Mesenchymal stem cell (in vitro differentiated cells and primary cell): ENCODE results near the gene MAP2K6.

ENCODE experiments used
- DNase-seq: peaks from one replicate; pipeline ENCODE4 v3.0.0-alpha.2; 2013
- H2AFZ ChIP-seq: one replicate; pipeline ENCODE4 v1.6.1; 2013; ENCODE audit warnings: low read depth, mild to moderate bottlenecking, control low read depth, inconsistent platforms, low read length, moderate library complexity
- H2AK5ac ChIP-seq: 2 replicates; pipeline ENCODE4 v1.6.1; 2013; ENCODE audit warnings: low read length, moderate library complexity, mild to moderate bottlenecking, inconsistent platforms; ENCODE audit not compliant: severe bottlenecking
- H2BK120ac ChIP-seq: one replicate; pipeline ENCODE4 v1.6.1; 2013; ENCODE audit warnings: low read depth, mild to moderate bottlenecking, inconsistent platforms, low read length, moderate library complexity
- H2BK12ac ChIP-seq, 2 experiments: one replicate each; pipeline ENCODE4 v1.6.1; 2013; ENCODE audit warnings: inconsistent platforms in 2 of 2, low read length in 2 of 2, mild to moderate bottlenecking in 2 of 2, moderate library complexity in 2 of 2, control low read depth in 1 of 2
- H2BK15ac ChIP-seq: one replicate; pipeline ENCODE4 v1.6.1; 2013; ENCODE audit warnings: mild to moderate bottlenecking, low read depth, inconsistent platforms; ENCODE audit not compliant: poor library complexity, severe bottlenecking
- H2BK5ac ChIP-seq: 2 replicates; pipeline ENCODE4 v1.6.1; 2013; ENCODE audit warnings: low read depth, mild to moderate bottlenecking, low read length, control low read depth, inconsistent platforms; ENCODE audit not compliant: poor library complexity, severe bottlenecking
- H3K14ac ChIP-seq, 2 experiments: one replicate each; pipeline ENCODE4 v1.6.1; 2013; ENCODE audit warnings: inconsistent platforms in 2 of 2, low read length in 2 of 2, control low read depth in 1 of 2, mild to moderate bottlenecking in 1 of 2, moderate library complexity in 1 of 2
- H3K18ac ChIP-seq, 2 experiments: one replicate each; pipeline ENCODE4 v1.6.1; 2013; ENCODE audit warnings: inconsistent platforms in 2 of 2, low read length in 2 of 2, control low read depth in 1 of 2, low read depth in 1 of 2, mild to moderate bottlenecking in 1 of 2
- H3K23ac ChIP-seq, 2 experiments: one replicate each; pipeline ENCODE4 v1.6.1; 2013; ENCODE audit warnings: inconsistent platforms in 2 of 2, low read length in 2 of 2, mild to moderate bottlenecking in 2 of 2, moderate library complexity in 2 of 2, control low read depth in 1 of 2
- H3K27ac ChIP-seq: 2 replicates; pipeline ENCODE4 v1.5.1; 2013; ENCODE audit warnings: mild to moderate bottlenecking, moderate library complexity, low read length, control low read depth, inconsistent platforms; ENCODE audit not compliant: poor library complexity, severe bottlenecking
- H3K27me3 ChIP-seq, 2 experiments: 2 replicates each; pipeline versions ENCODE4 v1.6.1 to v1.7.0; 2013; ENCODE audit warnings: low read length in 2 of 2, mild to moderate bottlenecking in 2 of 2, moderate library complexity in 2 of 2, control low read depth in 1 of 2, inconsistent platforms in 1 of 2; ENCODE audit not compliant: control insufficient read depth in 1 of 2, insufficient read depth in 1 of 2
- H3K36me3 ChIP-seq, 2 experiments: 2 replicates each; pipeline versions ENCODE4 v1.6.1 to v1.7.0; 2013; ENCODE audit warnings: low read length in 2 of 2, control low read depth in 1 of 2, inconsistent platforms in 1 of 2, low read depth in 1 of 2, mild to moderate bottlenecking in 1 of 2; ENCODE audit not compliant: insufficient read depth in 2 of 2, control insufficient read depth in 1 of 2
- H3K4ac ChIP-seq, 2 experiments: one replicate each; pipeline ENCODE4 v1.6.1; 2013; ENCODE audit warnings: inconsistent platforms in 2 of 2, low read length in 2 of 2, mild to moderate bottlenecking in 2 of 2, moderate library complexity in 2 of 2, control low read depth in 1 of 2, low read depth in 1 of 2
- H3K4me1 ChIP-seq: 2 replicates; pipeline ENCODE4 v1.6.1; 2013; ENCODE audit warnings: low read depth, low read length, control low read depth; ENCODE audit not compliant: control insufficient read depth, insufficient read depth
- H3K4me2 ChIP-seq: 2 replicates; pipeline ENCODE4 v1.6.1; 2013; ENCODE audit warnings: low read length, mild to moderate bottlenecking, inconsistent platforms; ENCODE audit not compliant: poor library complexity, severe bottlenecking
- H3K4me3 ChIP-seq, 2 experiments: 2 replicates each; pipeline versions ENCODE4 v1.5.1 to v1.7.0; 2013; ENCODE audit warnings: low read length in 2 of 2, mild to moderate bottlenecking in 2 of 2, control low read depth in 1 of 2, low read depth in 1 of 2; ENCODE audit not compliant: insufficient read depth in 1 of 2
- H3K79me1 ChIP-seq: replicated peaks from 2 replicates; pipeline ENCODE4 v1.6.1; 2013; ENCODE audit warnings: mild to moderate bottlenecking, control low read depth, low read length, inconsistent platforms; ENCODE audit not compliant: poor library complexity, severe bottlenecking
- H3K9ac ChIP-seq: 2 replicates; pipeline ENCODE4 v1.7.0; 2013; ENCODE audit warnings: mild to moderate bottlenecking, low read length, moderate library complexity
- H3K9me3 ChIP-seq: 2 replicates; pipeline ENCODE4 v1.7.0; 2013; ENCODE audit warnings: mild to moderate bottlenecking, low read length; ENCODE audit not compliant: control insufficient read depth
- H4K8ac ChIP-seq: one replicate; pipeline ENCODE4 v1.6.1; 2013; ENCODE audit warnings: inconsistent platforms, mild to moderate bottlenecking, low read length, moderate library complexity
- H4K91ac ChIP-seq: one replicate; pipeline ENCODE4 v1.6.1; 2013; ENCODE audit warnings: mild to moderate bottlenecking, low read length, inconsistent platforms
- WGBS: methylation state at CpG from one replicate; pipeline ENCODE4 v1.1.7; 2013; ENCODE audit warnings: mixed read lengths; 5-methylcytosine and 5-hydroxymethylcytosine counted together

Gene MAP2K6

GRCh38 chr17:69512946-69513345 lies 98.4 kb downstream of the MAP2K6 start:
- Histone ChIP-seq H3K23ac (no peak overlapping the region), H3K4me3 (no peak overlapping the region), H2BK120ac (no peak overlapping the region), H2AFZ (no peak overlapping the region), H3K9me3 (no peaks in the 10 kb centered on the region), H4K91ac (no peak overlapping the region), H3K27ac (no peak overlapping the region), H2AK5ac (no peak overlapping the region), H3K4ac (no peak overlapping the region), H2BK15ac (no peak overlapping the region), H2BK12ac (no peak overlapping the region), H3K14ac (no peak overlapping the region), H3K9ac (no peak overlapping the region), H3K36me3 (peaks cover 0 to 10% of the 10 kb centered on the region in 2 experiments), H3K79me1 (peaks cover 19% of the 10 kb centered on the region), H3K18ac (no peak overlapping the region), H3K27me3 (no peaks in the 10 kb centered on the region), H3K4me2 (no peak overlapping the region), H3K4me1 (no peaks in the 10 kb centered on the region), H4K8ac (no peak overlapping the region), H2BK5ac (no peak overlapping the region)
- DNase-seq: no peak
- 100% methylated on average over 5 of the region's 5 CpGs for WGBS

GRCh38 chr17:69516225-69516624 lies 101.7 kb downstream of the MAP2K6 start:
- Histone ChIP-seq H3K9ac (no peak overlapping the region), H3K4me2 (no peak overlapping the region), H4K8ac (no peak overlapping the region), H3K18ac (no peak overlapping the region), H3K79me1 (peaks cover 14% of the 10 kb centered on the region), H3K4ac (no peak overlapping the region), H3K9me3 (no peaks in the 10 kb centered on the region), H4K91ac (no peak overlapping the region), H3K36me3 (peaks cover 0 to 6% of the 10 kb centered on the region in 2 experiments), H3K14ac (no peak overlapping the region), H3K4me3 (no peak overlapping the region), H3K27me3 (no peaks in the 10 kb centered on the region), H3K23ac (no peak overlapping the region), H2AFZ (no peak overlapping the region), H2AK5ac (no peak overlapping the region), H2BK12ac (no peak overlapping the region), H2BK120ac (no peak overlapping the region), H3K27ac (no peak overlapping the region), H3K4me1 (no peaks in the 10 kb centered on the region), H2BK5ac (no peak overlapping the region), H2BK15ac (no peak overlapping the region)
- WGBS: 100% methylated on average over 1 of the region's 2 CpGs
- DNase-seq: no peak

GRCh38 chr17:69516911-69517310 lies 102.4 kb downstream of the MAP2K6 start:
- Histone ChIP-seq H2BK12ac (no peak overlapping the region), H3K27me3 (no peaks in the 10 kb centered on the region), H2AFZ (no peak overlapping the region), H3K4me3 (no peak overlapping the region), H3K23ac (no peak overlapping the region), H3K27ac (no peak overlapping the region), H3K4ac (no peak overlapping the region), H4K91ac (no peak overlapping the region), H3K9ac (no peak overlapping the region), H2BK120ac (no peak overlapping the region), H3K18ac (no peak overlapping the region), H3K79me1 (peaks cover 10% of the 10 kb centered on the region), H2BK5ac (no peak overlapping the region), H3K9me3 (no peaks in the 10 kb centered on the region), H2BK15ac (no peak overlapping the region), H3K36me3 (peaks cover 0 to 6% of the 10 kb centered on the region in 2 experiments), H3K14ac (no peak overlapping the region), H4K8ac (no peak overlapping the region), H3K4me1 (no peaks in the 10 kb centered on the region), H2AK5ac (no peak overlapping the region), H3K4me2 (no peak overlapping the region)
- WGBS: 93% methylated on average over 2 of the region's 2 CpGs
- DNase-seq: no peak

GRCh38 chr17:69518951-69519350 lies 104.5 kb downstream of the MAP2K6 start:
- H4K91ac ChIP-seq: no peak overlapping the region
- H3K9me3 ChIP-seq: no peaks in the 10 kb centered on the region
- WGBS: 95% methylated on average over 5 of the region's 5 CpGs
- H3K14ac ChIP-seq: no peak overlapping the region
- H2BK15ac ChIP-seq: no peak overlapping the region
- no peak overlapping the region for H2AFZ ChIP-seq
- H2AK5ac ChIP-seq: no peak overlapping the region
- no peak overlapping the region for H2BK120ac ChIP-seq
- H3K9ac ChIP-seq: no peak overlapping the region
- H3K23ac ChIP-seq: no peak overlapping the region
- H2BK5ac ChIP-seq: no peak overlapping the region
- H3K36me3 ChIP-seq: peaks cover 0 to 11% of the 10 kb centered on the region in 2 experiments
- peaks cover 3% of the 10 kb centered on the region for H3K4me1 ChIP-seq
- no peak for DNase-seq
- H3K79me1 ChIP-seq: peaks cover 5% of the 10 kb centered on the region
- H2BK12ac ChIP-seq: no peak overlapping the region
- H3K27me3 ChIP-seq: no peaks in the 10 kb centered on the region
- H3K18ac ChIP-seq: no peak overlapping the region
- no peak overlapping the region for H3K4me3 ChIP-seq
- no peak overlapping the region for H3K4ac ChIP-seq
- no peak overlapping the region for H3K4me2 ChIP-seq
- no peak overlapping the region for H4K8ac ChIP-seq
- no peak overlapping the region for H3K27ac ChIP-seq
